NCI-H2029 (cell line): ENCODE measurements around the gene CRIP1.

Experiments
- DNase-seq: peaks from one replicate; lab custom pipeline; 2025; lab: John Stamatoyannopoulos, UW

Gene CRIP1

GRCh38 chr14:105505101-105505500, 18.4 kb downstream of the CRIP1 start:
- DNase-seq = no peak

DNA sequence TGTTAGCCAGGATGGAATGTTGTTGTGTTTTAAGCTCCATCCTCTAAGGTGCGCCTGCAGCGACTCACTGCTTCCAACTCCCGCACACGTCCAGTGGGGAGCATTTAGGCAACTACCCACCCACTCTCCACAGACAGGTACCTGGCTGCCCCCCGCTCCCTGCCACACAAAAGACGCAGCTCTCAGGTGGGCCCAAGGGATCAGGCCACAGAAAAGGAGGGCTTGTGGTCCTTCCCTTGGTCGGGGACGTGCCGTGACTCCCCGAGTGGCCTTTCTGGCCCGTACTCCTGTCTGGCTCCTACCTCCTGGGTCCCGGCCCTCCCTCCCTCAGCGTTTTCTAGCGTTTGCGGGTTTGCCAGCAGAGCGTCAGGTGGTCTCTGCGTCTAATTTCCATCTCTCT, 20.6 kb downstream of the CRIP1 start:
- no peak for DNase-seq

DNA sequence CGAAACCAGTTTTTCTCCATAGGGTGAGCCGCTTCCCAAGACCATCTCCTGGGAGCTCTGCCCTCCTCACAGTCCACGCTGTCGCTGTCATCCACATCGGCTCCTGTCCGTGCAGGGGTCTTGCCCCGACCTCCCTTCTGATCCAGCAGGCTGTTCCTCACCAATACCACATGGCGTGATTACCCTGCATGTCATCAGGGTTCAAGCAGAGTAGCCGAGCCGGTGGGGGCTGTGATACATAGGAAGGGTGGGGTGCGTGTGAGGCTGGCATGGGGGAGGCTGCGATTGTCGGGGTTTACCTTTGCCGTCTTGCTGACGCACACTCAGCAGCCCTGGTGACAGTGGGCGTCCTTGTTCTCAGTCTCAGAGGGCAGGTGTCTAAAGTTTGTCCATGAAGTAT, 21.4 kb downstream of the CRIP1 start:
- no peak for DNase-seq

GRCh38 chr14:105508601-105509000, 21.9 kb downstream of the CRIP1 start:
- DNase-seq = no peak

- no peak for DNase-seq
Measured at GRCh38 chr14:105517096-105517495, 30.4 kb downstream of the CRIP1 start.

DNA sequence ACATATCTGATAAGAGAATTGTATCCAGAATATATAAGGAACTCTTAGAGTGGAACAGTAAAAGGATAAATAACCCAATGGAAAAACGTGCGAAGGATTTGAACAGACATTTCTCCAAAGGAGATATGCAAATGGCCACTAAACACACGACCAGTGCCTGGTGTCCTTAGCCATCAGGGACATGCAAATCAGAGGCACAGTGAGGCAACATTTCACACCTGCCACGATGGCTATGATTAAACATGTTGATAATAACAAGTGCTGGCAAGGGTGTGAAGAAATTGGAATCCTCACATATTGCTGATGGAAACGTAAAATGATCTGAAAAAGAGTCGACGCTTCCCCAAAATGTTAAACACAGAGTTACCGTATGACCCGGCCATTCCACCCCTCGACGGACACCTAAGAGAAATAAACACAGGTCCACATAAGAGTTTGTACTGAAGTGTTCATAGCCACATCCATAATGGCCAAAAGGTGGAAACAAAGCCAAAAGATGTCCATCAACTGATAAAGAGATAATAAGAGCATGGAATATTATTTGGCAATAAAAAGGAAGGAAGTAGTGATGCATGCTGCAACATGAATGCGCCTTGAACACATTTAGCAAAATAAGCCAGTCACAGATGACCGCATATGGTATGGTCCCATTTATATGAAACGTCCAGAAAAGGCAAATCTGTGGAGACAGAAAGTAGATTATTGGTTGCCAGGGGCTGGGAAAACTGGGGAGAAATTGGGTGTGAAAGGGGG, 33.4 kb downstream of the CRIP1 start:
- no peak for DNase-seq

DNA sequence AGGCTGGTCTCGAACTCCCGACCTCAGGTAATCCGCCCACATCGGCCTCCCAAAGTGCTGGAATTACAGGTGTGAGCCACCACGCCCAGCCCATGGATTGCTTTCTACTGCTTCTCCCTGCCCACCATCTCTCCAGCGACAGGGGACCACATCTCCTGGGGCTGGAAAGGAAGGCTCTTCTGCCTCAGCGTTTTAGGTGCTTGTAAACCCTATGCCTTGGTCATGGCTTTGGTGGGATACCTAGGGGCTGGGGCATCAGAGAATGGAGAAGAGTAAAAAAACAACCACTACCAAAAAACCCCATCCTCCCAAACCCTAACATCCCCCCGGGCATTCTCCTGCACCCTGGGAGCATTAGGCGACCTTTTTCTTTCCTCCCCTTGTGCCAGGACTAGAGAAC, 38.6 kb downstream of the CRIP1 start:
- no peak for DNase-seq

DNA sequence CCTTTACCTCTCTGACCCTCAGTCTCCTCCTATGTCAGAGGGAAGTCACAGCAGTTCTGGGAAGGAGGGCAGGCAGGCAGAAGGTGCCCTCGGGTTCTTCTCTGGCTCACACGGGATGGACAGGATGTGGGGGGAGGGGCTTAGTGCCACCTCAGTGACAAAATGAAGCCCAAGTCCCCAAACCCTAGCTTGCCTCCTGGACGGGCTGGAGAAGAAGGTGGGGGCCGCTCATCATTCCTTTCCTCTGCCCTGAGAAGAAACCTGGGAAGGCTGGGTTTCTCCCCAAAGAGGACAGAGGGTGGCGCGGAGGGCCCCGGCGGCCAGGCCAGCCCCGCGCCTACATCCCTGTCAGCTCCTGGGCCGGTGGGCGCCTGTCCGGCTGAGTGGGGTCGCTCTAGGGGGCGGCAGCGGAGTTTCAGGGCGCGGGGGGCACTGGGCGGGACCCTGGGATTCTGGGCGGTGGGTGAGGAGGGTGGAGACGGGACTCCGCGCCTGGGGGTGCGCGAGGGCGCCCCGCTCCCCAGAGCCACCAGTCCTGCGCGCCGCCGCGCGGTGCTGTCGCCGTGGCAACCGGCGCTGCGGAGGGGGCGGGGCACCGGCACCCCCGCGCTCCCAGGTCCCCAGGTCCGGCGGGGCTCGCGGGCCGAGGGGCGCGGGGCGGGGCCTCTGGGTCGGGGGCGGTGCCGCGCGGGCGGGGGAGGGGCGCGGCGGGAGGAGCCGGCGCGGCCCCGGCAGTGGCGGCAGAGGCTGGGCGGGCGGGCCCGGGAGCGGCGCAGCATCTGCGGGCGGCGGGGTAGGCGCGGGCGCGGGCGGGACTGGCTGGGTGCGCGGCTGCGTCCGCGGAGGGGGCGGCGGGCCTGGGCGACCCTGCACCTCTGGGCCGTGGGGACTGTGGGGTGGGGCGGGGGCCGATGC, 39.4 kb downstream of the CRIP1 start, which contains the start of gene TMEM121:
TSS of gene TMEM121 (plus strand) at position 723 of the 915 bp plus-strand sequence. CDS start 2,252 bp downstream, outside the sequence.
- DNase-seq = no peak

GRCh38 chr14:105526776-105527380, 40.2 kb downstream of the CRIP1 start:
- DNase-seq = no peak

DNA sequence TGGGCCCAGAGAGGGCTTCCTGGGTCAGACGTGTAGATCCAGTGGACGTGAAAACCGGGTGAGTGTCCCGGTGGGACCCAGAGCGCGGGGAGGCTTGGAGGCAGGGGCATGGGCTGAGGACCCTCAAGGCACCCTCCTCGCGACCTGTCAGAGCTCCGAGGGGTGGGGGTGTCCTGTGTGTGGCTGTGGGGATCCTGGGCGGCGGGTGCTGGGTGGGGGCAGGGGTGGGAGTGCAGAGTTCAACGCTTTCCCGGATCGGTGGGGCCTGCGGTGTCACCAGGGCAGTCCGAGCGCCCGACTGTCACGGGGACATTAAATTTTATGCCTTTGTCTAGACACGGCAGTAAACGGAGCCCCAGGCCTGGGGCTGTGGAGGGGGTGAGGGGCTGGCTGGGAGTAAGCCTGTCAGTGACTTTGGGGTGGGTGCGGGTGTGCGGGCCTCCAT, 40.7 kb downstream of the CRIP1 start:
- no peak for DNase-seq

DNA sequence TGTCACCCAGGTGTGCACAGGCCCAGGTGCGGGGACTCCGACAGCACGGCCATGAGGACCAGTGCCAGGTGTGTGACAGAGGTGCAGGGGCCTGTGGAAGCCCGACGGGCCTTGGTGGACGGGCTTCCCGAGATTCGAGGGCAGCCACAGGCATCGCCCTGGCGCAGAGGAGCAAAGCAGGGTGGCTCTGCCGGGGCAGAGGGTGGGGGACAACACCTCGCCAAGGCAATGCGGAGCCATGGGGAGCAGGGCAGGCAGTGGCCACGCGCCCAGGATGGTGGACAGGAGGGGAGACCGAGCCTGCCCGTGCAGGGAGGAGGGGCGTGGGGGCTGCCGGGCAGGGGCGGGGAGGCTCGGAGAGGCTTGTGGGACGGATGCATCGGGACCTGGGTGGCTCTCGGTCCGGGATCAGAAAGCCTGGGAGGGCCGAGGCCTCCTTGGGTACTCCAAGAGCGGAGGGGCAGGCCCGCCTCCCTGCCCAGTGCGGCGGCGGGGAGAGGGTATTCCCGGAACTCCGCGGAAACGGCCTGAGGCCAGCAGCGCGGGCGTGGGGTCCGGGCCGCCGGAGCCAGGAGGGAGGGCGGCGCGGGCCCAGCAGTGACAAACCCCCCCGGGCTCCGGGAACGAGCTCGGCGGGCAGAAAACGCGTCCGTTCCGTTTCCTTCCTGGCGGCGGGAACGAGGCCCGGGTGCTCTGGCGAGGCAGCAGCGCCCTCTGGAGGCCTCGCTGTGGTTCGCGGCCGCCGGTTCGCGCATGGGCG, 41.3 kb downstream of the CRIP1 start:
- DNase-seq = no peak

GRCh38 chr14:105528586-105529318, 42.1 kb downstream of the CRIP1 start:
- DNase-seq = no peak

GRCh38 chr14:105529319-105529568, 42.6 kb downstream of the CRIP1 start:
- DNase-seq = no peak

- DNase-seq = no peak
Measured at GRCh38 chr14:105529569-105530284, 43.0 kb downstream of the CRIP1 start.

DNA sequence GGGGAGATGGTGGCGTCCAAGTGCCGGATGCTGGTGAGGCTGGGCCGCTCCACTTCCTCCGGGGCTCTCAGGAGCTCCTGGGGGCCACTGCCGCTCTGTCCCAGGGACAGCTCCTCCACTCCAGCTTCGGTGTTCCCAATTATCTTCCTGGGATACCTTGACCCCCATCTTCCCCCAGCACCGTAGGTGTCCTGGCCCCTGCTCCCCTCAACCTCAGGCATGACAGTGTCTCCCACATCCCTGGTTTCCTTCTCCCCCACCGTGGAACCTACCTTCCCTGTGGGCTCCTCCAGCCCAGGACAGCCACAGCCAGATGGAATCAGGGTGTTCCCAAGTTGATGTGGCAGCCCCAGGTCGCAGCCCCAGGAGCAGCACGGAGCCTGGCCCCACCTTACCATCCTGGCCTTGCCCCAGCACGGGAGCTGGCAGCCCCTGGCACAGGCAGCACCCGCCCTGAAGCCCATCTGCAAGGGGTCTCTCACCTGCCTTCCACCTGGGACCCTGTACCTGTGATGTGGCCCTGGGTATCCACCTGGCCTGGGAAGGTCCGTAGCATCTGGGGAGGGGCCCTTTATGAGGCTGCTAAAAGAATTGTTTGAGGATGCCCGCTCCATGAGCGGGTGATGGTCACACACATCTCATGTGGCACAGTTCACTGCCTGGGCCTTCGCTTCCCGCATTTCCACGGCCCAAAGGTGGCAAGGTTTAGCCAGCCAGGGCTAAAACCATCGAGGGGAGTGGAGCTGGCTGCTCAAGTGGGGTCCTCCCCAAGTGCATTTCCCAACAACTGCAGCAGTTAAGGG, 43.8 kb downstream of the CRIP1 start:
- DNase-seq = no peak

DNA sequence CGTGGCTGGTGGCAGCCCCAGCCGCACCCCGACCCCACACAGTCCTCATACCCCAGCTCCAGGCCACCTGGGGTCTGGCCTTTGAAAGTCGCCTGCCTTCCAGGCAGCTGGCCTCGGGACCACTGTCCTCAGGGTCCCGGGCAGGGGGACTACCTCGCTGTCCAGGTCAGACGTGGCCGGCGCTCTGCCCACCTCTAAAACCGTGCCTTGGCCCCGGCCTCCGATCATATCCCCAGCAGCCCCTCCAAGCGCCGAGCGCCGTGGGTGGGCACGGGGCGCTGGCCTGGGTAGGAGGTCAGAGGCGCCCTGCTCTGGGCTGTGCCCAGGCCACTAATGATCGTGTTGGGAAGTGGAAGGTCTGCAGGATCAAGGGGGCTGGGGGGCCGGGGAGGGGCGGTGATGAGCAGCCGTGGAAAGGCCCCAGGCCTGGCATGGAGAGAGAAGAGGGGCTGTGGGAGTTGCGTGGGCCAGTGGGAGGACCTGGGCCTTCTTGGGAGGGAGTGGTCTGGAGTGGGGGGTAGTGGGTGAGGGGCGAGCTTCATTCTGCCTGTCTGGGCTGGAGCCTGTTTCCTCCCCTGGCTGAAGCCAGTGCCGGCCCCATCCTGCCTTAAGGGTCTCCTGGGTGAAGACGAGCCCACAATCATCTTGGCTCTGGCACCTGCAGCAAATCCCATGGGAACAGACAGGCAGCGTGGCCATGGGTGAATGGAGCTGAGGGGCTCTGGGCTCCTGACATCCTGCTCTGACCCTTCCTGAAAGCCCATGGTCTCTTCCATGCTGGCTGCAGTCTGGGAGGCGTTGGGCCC, 44.6 kb downstream of the CRIP1 start:
- DNase-seq = no peak

GRCh38 chr14:105531894-105532623, 45.4 kb downstream of the CRIP1 start:
- no peak for DNase-seq

DNA sequence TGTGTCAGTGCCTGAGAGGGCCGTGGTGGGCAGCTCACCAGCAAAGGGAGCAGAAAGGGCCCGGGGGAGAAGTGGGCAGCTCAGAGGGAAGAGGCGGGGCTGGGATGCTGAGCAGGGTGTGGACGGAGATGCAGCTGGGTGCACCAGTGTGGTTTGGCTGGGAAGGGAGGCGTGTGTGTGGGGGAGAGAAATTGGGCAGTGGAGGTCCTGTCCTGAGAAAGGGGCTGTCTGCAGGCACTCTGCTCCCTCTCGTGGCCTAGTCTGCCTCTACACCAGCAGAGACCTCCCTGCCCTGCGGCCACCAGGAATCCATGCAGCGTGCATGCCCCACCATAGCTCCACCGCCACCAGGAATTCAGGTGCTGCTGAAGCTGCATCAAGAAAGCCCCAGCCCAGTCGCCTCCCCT, 46.1 kb downstream of the CRIP1 start:
- DNase-seq = no peak
